ENCODE measurements around the gene C2CD4C.

Gene C2CD4C

GRCh38 chr19:372306-372890 lies 36.5 kb downstream of the C2CD4C start:
- peak; percentile 3 for DNase-seq
- Histone ChIP-seq H3K4me3 (ENCODE audit: low read depth, low read length) (no peak overlapping the region), H3K36me3 (replicated peaks) (no peaks in the 10 kb centered on the region), H3K27me3 (replicated peaks) (peaks cover 17% of the 10 kb centered on the region), H3K27ac (no peak overlapping the region)
- TF ChIP-seq, protein P1, sequence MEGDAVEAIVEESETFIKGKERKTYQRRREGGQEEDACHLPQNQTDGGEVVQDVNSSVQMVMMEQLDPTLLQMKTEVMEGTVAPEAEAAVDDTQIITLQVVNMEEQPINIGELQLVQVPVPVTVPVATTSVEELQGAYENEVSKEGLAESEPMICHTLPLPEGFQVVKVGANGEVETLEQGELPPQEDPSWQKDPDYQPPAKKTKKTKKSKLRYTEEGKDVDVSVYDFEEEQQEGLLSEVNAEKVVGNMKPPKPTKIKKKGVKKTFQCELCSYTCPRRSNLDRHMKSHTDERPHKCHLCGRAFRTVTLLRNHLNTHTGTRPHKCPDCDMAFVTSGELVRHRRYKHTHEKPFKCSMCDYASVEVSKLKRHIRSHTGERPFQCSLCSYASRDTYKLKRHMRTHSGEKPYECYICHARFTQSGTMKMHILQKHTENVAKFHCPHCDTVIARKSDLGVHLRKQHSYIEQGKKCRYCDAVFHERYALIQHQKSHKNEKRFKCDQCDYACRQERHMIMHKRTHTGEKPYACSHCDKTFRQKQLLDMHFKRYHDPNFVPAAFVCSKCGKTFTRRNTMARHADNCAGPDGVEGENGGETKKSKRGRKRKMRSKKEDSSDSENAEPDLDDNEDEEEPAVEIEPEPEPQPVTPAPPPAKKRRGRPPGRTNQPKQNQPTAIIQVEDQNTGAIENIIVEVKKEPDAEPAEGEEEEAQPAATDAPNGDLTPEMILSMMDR (IDR thresholded peaks at IDR 0.05; ENCODE audit: low read depth, low read length, missing control alignments), result no peak
- in situ Hi-C loops (cut with HindIII; ENCODE audit: low pct_ligation_motif_present, low sequenced_read_pairs), result no loop called here

DNA sequence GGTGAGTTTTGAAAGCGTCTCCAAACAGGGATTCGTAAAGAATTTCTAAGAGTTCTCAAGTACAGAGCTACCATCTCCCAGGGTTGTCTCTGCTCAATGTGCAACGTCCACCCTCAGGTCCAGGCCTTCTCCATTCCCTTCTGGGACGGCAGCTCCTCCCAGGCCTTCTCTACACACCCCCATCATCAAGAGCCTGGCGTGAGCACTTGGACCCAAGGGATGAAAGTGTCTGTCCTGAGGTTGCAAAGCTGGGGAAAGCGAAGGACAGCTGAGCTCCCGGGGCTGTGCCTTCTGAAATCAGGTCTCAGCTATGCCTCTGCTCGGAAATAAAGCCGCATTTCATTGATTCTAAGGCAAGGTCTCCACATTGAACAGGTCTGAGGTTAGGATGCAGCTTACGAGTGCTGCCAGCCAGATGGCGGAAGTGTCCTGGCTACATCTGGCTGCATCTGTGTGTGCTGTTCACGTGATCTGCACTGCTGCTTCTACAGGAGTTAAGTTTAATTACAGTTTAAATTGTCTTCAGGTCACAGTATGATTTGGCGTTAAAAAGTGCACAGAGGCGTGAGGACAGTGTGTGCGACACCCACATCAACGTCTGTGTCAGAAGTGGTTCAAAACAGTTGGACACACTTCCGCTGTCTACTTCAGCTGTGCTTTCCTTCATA lies 37.3 kb downstream of the C2CD4C start:
- TF ChIP-seq, protein P1 (IDR thresholded peaks at IDR 0.05; ENCODE audit: low read depth, low read length, missing control alignments), result no peak
- peaks cover 17% of the 10 kb centered on the region for H3K27me3 ChIP-seq (replicated peaks)
- in situ Hi-C loops (cut with HindIII; ENCODE audit: low pct_ligation_motif_present, low sequenced_read_pairs), result no loop called here
- DNase-seq, result no peak
- H3K36me3 ChIP-seq (replicated peaks), result no peaks in the 10 kb centered on the region
- no peak overlapping the region for H3K27ac ChIP-seq
- H3K4me3 ChIP-seq (ENCODE audit: low read depth, low read length), result no peak overlapping the region

DNA sequence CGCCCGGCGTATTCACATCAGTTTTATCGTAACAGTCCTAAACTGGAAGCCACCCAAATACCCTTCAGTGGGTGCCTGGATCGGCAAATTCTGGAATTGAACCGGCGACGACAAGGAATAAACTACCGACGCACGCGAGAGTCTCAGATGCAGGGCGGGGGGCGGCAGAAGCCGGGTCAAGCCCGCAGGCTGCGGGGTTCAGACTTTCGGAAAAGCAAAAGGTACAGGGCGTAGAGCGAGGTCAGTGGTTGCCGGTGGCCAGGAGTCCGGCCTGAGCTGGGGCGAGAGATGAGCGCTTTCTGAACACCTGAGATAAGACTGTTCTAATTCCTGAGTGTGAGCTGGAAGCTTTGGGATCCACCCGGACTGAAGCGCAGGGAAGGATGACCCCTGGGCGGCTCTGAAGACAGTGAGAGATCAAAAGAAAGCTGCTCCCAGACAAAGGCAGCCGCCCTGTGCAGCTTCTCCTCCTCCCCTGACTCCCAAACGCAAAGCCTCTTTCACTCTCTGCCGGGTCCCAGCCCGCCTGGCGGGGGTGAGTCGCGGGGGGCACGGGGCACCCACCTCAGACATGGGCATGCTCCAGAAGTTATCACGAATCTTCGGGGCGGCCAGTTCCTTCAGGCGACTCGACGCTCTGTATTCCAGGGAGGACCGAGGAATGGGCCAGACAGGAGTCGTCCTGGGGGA lies 38.2 kb downstream of the C2CD4C start:
- Histone ChIP-seq H3K36me3 (replicated peaks) (no peaks in the 10 kb centered on the region), H3K27me3 (replicated peaks) (peaks cover 17% of the 10 kb centered on the region), H3K27ac (no peak overlapping the region), H3K4me3 (ENCODE audit: low read depth, low read length) (no peak overlapping the region)
- DNase-seq, result no peak
- TF ChIP-seq, protein P1 (IDR thresholded peaks at IDR 0.05; ENCODE audit: low read depth, low read length, missing control alignments), result no peak
- in situ Hi-C loops (cut with HindIII; ENCODE audit: low pct_ligation_motif_present, low sequenced_read_pairs), result no loop called here

GRCh38 chr19:369876-370275 lies 39.1 kb downstream of the C2CD4C start:
- H3K4me3 ChIP-seq (ENCODE audit: low read depth, low read length), result no peak overlapping the region
- H3K27ac ChIP-seq, result no peak overlapping the region
- in situ Hi-C loops (cut with HindIII; ENCODE audit: low pct_ligation_motif_present, low sequenced_read_pairs), result no loop called here
- no peaks in the 10 kb centered on the region for H3K36me3 ChIP-seq (replicated peaks)
- H3K27me3 ChIP-seq (replicated peaks), result peaks cover 17% of the 10 kb centered on the region
- TF ChIP-seq, protein P1 (IDR thresholded peaks at IDR 0.05; ENCODE audit: low read depth, low read length, missing control alignments), result no peak
- DNase-seq, result no peak

DNA sequence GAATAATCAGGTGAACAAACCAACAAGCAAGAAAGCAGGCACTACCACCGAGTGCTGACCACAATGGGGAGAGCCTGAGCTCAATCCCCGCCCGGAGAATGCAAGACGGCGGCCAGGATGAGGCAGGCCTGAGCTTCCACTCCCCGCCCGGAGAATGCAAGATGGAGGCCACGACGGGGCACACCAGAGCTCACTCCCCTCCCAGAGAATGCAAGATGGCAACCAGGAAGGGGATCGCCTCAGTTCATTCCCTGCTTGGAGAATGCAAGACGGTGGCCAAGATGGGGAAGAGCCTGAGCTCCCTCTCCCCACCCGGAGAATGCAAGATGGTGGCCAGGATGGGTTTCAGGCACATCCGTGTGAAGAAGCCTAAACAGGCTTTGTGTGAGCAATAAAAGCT lies 39.7 kb downstream of the C2CD4C start:
- TF ChIP-seq, protein P1 (IDR thresholded peaks at IDR 0.05; ENCODE audit: low read depth, low read length, missing control alignments), result no peak
- no peak for DNase-seq
- Histone ChIP-seq H3K27ac (no peak overlapping the region), H3K27me3 (replicated peaks) (peaks cover 14% of the 10 kb centered on the region), H3K4me3 (ENCODE audit: low read depth, low read length) (no peak overlapping the region), H3K36me3 (replicated peaks) (no peaks in the 10 kb centered on the region)
- in situ Hi-C loops (cut with HindIII; ENCODE audit: low pct_ligation_motif_present, low sequenced_read_pairs), result no loop called here
